A673 (cell line): ENCODE data around the gene KIF26A. TPM values are rescaled to one million over a fixed set of nuclear protein-coding genes. Genes with fewer than 3 reads are reported as not detected.

Source experiments
- BruUV-seq: library from RNA; stranded (reverse); fragments of 400-500 nt; replicated peaks from 2 replicates; lab custom pipeline; 2021; lab: Mats Ljungman, UMichigan
- CTCF ChIA-PET: fragments of 300-600 bp; sonication (Branson Sonifier 250); formaldehyde crosslinking; loops from one replicate; lab custom pipeline; 2022; ENCODE audit warnings: antibody characterized with exemption; lab: Charles Lee
- POLR2A ChIA-PET: fragments of 300-600 bp; sonication (Branson Sonifier 250); formaldehyde crosslinking; loops from one replicate; lab custom pipeline; 2022; ENCODE audit warnings: antibody characterized with exemption; ENCODE audit not compliant: low non-redundant PET; lab: Charles Lee
- DNase-seq: peaks from one replicate; pipeline ENCODE4 v3.0.0-alpha.2; 2015; ENCODE audit warnings: low spot score
- H3K27ac ChIP-seq: fragments of 200-600 bp; sonication (generic); 2 replicates; pipeline ENCODE4 v1.5.1; 2016; ENCODE audit warnings: mixed run types, low read depth, mild to moderate bottlenecking, mixed read lengths, antibody characterized with exemption, low read length; ENCODE audit not compliant: poor library complexity, severe bottlenecking
- H3K27me3 ChIP-seq: fragments of 200-600 bp; sonication (generic); replicated peaks from 2 replicates; pipeline ENCODE4 v1.6.1; 2017; ENCODE audit warnings: mixed run types, low read depth, mild to moderate bottlenecking, mixed read lengths, antibody characterized with exemption, low read length; ENCODE audit not compliant: insufficient read depth, poor library complexity
- H3K36me3 ChIP-seq: fragments of 200-600 bp; sonication (generic); 2 replicates; pipeline ENCODE4 v1.6.1; 2016; ENCODE audit warnings: mixed run types, mild to moderate bottlenecking, mixed read lengths, antibody characterized with exemption, low read length; ENCODE audit not compliant: insufficient read depth, poor library complexity, severe bottlenecking
- H3K4me1 ChIP-seq: fragments of 200-600 bp; sonication (generic); 2 replicates; pipeline ENCODE4 v1.6.1; 2017; ENCODE audit warnings: mixed run types, mild to moderate bottlenecking, mixed read lengths, antibody characterized with exemption, low read length; ENCODE audit not compliant: insufficient read depth, poor library complexity, severe bottlenecking
- H3K4me3 ChIP-seq: fragments of 200-600 bp; sonication (generic); 2 replicates; pipeline ENCODE4 v1.5.1; 2016; ENCODE audit warnings: low read depth, mixed run types, mild to moderate bottlenecking, mixed read lengths, low read length; ENCODE audit not compliant: poor library complexity, severe bottlenecking
- H3K9me3 ChIP-seq: fragments of 200-600 bp; sonication (generic); 2 replicates; pipeline ENCODE4 v1.6.1; 2016; ENCODE audit warnings: mixed run types, low read depth, mild to moderate bottlenecking, mixed read lengths, antibody characterized with exemption, low read length; ENCODE audit not compliant: poor library complexity, severe bottlenecking
- EZH2 ChIP-seq: fragments of 200-600 bp; sonication (generic); IDR thresholded peaks from 2 replicates; pipeline ENCODE4 v1.6.1; 2017; ENCODE audit warnings: borderline replicate concordance, low read depth, mild to moderate bottlenecking, mixed read lengths, antibody characterized with exemption, low read length; ENCODE audit not compliant: poor library complexity, severe bottlenecking
- intact Hi-C: fragments of 100-400 bp; cut with micrococcal nuclease; formaldehyde crosslinking; loops from one replicate; pipeline ENCODE4 v1.10.0; 2022; ENCODE audit not compliant: unreplicated experiment
- total RNA-seq: library from RNA; stranded (reverse); gene quantifications from 2 replicates; pipeline ENCODE4 v1.2.3, GENCODE V29; 2021
- TF ChIP-seq, protein P1 (sequence below): fragments of 300-800, 200-600 bp; sonication (generic); conservative IDR thresholded peaks from 2 replicates; pipeline ENCODE4 v1.5.1; 2017; ENCODE audit warnings: low read depth, mild to moderate bottlenecking, antibody characterized with exemption, low read length, moderate library complexity, mixed read lengths

The KIF26A gene
- total RNA-seq, 1 experiment from 2014 or later: 11.5 TPM

DNA sequence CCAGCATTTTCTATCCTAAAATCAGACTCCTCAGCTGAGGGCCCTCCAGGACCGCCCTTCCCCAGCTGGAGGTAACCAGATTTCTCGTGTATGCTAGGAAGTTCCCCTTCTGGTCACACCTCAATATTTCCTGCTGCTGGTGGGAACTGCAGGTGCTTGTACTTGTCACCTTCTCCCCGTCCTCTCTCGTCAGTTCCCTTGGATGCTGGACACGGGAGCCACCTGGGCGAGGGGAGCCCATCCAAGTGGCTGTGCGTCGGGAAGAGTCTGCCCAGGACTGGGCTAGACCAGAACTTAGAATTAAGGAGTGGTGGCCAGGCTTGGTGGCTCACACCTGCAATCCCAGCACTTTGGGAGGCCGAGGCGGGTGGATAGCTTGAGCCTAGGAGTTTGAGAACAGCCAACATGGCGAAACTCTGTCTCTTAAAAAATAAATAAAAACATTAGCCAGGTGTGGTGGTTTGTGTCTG is 23.2 kb upstream of the KIF26A start:
- peaks cover 68% of the 10 kb centered on the region for H3K27me3 ChIP-seq

DNA sequence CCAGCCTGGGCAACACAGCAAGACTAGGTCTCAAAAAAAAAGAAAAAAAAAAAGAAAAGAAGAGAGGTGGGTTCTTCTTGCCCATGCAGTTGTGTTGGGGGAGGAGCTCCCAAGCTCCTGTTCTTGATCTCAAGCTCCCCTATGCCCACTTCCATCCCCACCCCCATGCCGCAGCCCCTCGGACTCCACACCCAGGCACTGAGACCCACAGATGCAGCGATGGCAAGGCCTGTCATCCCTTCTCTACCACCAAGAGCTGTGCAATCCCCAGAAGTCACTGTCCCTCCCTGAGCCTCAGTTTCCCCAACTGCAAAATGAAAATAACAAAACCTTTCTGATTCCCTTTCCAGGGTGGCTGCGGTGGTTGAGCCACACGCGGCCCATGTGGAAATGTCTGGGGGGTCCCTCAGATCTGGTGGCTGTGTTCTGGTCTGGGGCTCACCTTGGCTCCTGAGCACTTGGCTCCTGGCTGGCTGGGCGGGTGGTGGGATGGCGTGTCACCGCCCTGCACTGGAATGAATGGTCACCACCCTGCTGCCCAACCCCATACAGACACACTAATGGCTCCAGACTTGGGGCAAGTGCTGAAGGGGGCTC is 22.6 kb upstream of the KIF26A start:
- ChIA-PET POLR2A (no interaction called here), CTCF (no interaction called here)
- Histone ChIP-seq H3K4me3 (peak overlapping the region; percentile 37), H3K9me3 (no peaks in the 10 kb centered on the region), H3K36me3 (no peaks in the 10 kb centered on the region), H3K27me3 (peaks cover 74% of the 10 kb centered on the region), H3K27ac (no peak overlapping the region), H3K4me1 (no peaks in the 10 kb centered on the region)
- TF ChIP-seq, protein P1, sequence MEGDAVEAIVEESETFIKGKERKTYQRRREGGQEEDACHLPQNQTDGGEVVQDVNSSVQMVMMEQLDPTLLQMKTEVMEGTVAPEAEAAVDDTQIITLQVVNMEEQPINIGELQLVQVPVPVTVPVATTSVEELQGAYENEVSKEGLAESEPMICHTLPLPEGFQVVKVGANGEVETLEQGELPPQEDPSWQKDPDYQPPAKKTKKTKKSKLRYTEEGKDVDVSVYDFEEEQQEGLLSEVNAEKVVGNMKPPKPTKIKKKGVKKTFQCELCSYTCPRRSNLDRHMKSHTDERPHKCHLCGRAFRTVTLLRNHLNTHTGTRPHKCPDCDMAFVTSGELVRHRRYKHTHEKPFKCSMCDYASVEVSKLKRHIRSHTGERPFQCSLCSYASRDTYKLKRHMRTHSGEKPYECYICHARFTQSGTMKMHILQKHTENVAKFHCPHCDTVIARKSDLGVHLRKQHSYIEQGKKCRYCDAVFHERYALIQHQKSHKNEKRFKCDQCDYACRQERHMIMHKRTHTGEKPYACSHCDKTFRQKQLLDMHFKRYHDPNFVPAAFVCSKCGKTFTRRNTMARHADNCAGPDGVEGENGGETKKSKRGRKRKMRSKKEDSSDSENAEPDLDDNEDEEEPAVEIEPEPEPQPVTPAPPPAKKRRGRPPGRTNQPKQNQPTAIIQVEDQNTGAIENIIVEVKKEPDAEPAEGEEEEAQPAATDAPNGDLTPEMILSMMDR: no peak
- TF ChIP-seq EZH2: no peak
- no peak for DNase-seq
- intact Hi-C loops: no loop called here
- BruUV-seq: no TSS peak

More for the DNA sequence above, 23.2 kb upstream of the KIF26A start:
- POLR2A ChIA-PET: no interaction called here
- no peak for DNase-seq
- Histone ChIP-seq H3K36me3 (no peaks in the 10 kb centered on the region), H3K4me1 (no peaks in the 10 kb centered on the region), H3K9me3 (no peaks in the 10 kb centered on the region), H3K27ac (no peak overlapping the region), H3K4me3 (no peak overlapping the region)
- TF ChIP-seq, protein P1: no peak
- no peak for TF ChIP-seq EZH2
- CTCF ChIA-PET: no interaction called here
- BruUV-seq: no TSS peak
- intact Hi-C loops: no loop called here

DNA sequence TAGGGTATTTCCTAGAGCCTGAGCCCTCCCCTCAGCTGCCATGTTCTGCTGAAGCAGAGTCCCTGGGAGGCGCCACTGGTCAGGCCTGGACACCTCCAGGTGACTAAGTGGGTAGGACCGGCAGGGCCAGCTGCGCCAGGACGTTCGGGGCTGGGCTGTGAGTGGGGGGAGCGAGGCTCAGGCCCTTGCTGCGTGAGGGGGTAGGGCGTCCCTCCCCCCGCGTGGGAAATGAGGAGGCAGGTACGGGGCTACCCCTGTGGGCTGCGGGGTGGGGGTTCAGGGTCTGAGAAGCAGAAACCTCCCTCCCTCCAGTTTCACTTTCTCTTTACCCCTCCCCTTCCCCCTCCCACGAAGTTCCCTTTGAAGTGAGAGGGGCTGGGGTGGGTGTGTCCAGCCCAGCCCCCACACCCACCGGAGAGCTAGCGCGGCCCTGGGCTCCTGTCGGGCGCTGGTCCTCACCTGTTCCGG is 22.1 kb upstream of the KIF26A start:
- peaks cover 79% of the 10 kb centered on the region for H3K27me3 ChIP-seq
- no TSS peak for BruUV-seq

More for the DNA sequence above, 22.1 kb upstream of the KIF26A start:
- Histone ChIP-seq H3K27ac (no peak overlapping the region), H3K9me3 (no peaks in the 10 kb centered on the region), H3K4me1 (no peaks in the 10 kb centered on the region), H3K4me3 (peak overlapping the region; percentile 37), H3K36me3 (no peaks in the 10 kb centered on the region)
- no peak for TF ChIP-seq EZH2
- TF ChIP-seq, protein P1: no peak
- POLR2A ChIA-PET: no interaction called here
- no peak for DNase-seq
- intact Hi-C loops: no loop called here
- CTCF ChIA-PET: no interaction called here
